GM10266 (cell line): Measurements from ENCODE around the gene HTRA3.

Experiments used
- DNase-seq: peaks from one replicate; pipeline ENCODE4 v3.0.0; 2012; ENCODE audit errors: extremely low spot score
- TF ChIP-seq, protein P1 (sequence below): IDR thresholded peaks from 2 replicates; pipeline ENCODE4 v1.5.1; 2012; ENCODE audit warnings: mild to moderate bottlenecking, low read depth; ENCODE audit not compliant: control insufficient read depth, insufficient read depth; ENCODE audit errors: missing control alignments

The HTRA3 gene

DNA sequence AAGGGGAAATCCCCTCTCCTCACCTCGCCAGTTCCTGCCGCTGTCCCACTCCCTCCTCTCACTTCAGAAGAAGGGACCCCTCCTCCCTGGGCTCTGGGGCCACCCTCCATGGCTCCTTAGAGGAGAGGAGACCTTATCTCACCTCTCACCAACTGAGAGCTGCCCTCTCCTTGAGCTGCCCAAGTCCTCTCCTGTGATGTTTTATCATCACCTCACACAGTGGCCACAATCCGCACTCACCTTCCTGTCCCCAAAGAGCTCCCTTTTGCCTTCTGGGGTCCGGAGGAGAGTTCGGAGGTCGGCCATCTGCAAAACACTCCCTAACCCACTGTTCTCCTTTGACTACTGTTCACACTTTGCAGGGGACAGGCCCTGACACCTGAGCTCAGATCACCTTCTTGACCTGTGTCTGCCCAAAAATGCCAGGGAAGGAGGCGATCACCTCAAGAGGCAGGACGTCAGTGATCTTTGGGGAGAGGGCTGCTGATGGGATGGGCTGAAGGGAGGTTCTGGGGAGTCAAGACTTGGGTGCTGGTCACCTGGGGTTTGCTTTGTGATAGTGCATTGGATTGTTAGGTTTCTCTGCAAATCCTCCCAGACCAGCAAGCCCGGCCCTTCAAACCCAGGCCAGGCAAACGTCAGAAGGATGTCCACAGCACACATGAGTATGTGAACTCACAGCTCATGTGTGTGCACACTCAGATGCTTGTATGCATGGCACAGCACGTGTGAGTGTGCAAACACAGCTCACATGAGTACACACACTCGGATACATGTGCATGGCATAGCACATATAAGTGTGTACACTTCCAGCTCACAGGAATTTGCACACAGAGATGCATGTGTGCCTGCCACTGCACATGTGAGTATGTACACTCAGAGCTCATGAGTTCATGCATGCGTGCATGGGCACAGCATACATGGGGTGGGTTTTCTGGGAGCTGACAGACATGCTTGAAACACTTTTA is 41.8 kb downstream of the HTRA3 start:
- DNase-seq = no peak
- TF ChIP-seq, protein P1, sequence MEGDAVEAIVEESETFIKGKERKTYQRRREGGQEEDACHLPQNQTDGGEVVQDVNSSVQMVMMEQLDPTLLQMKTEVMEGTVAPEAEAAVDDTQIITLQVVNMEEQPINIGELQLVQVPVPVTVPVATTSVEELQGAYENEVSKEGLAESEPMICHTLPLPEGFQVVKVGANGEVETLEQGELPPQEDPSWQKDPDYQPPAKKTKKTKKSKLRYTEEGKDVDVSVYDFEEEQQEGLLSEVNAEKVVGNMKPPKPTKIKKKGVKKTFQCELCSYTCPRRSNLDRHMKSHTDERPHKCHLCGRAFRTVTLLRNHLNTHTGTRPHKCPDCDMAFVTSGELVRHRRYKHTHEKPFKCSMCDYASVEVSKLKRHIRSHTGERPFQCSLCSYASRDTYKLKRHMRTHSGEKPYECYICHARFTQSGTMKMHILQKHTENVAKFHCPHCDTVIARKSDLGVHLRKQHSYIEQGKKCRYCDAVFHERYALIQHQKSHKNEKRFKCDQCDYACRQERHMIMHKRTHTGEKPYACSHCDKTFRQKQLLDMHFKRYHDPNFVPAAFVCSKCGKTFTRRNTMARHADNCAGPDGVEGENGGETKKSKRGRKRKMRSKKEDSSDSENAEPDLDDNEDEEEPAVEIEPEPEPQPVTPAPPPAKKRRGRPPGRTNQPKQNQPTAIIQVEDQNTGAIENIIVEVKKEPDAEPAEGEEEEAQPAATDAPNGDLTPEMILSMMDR = no peak

DNA sequence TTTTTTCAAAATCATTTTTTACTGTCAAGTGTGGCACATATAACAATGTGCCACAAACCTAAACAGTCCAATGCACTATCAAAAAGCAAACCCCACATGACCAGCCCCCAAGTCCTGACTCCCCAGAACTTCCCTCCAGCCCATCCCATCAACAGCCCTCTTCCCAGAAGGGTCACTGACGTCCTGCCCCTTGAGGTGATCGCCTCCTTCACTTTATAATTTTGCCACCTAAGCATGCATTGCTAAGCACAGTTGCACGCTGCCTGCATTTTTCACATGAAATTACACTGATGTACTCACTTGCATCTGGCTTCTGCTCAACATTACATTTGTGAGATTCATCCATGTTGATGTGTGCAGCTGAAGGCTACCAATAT is 42.5 kb downstream of the HTRA3 start:
- TF ChIP-seq, protein P1 = no peak

DNA sequence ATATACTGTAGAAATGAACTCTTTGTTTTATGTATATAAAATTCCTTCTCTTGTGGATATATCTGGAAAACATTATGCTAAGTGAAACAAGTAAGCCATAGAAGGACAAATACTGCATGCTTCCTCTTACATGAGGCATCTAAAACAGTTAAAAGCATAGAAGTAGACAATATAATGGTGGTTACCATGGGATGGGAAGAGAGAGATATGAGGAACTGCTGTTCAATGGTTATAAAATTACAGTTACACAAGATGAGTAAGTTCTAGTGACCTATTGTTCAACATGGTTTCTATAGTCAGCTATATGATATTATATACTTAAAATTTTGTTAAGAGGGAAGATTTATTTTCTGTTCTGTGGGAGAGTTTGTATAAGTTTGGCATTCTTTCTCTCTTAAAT is 43.4 kb downstream of the HTRA3 start:
- TF ChIP-seq, protein P1 = no peak
- DNase-seq = no peak

More for the DNA sequence above, 42.5 kb downstream of the HTRA3 start:
- DNase-seq = no peak

DNA sequence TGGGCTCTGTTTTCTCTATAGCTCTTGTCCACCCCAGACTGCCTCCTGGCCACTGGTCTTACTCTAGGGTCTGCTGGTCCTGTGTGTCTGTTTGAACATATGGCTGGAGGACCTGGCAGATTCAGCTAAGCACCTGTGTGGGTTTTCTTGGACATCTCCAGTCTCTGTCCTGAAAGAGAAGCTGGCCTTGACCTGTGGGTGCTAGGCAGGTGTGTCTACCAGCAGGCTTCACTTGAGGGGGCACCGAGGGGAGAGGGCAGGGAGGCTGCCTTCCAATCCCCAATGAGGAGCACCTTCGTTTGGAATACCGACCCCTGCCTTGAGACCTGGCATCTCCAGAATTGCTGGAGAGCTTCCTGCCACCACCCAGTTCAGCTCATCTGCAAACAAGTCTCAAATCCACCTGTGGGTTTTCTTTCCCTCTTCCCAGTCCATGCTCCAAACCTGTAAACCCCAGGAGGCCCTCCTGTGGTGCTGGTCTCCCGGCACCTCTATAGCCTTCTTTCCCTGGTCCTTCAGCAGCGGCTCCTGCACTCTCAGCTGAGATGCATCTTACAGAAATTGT is 45.2 kb downstream of the HTRA3 start:
- DNase-seq = no peak
- TF ChIP-seq, protein P1 = no peak

DNA sequence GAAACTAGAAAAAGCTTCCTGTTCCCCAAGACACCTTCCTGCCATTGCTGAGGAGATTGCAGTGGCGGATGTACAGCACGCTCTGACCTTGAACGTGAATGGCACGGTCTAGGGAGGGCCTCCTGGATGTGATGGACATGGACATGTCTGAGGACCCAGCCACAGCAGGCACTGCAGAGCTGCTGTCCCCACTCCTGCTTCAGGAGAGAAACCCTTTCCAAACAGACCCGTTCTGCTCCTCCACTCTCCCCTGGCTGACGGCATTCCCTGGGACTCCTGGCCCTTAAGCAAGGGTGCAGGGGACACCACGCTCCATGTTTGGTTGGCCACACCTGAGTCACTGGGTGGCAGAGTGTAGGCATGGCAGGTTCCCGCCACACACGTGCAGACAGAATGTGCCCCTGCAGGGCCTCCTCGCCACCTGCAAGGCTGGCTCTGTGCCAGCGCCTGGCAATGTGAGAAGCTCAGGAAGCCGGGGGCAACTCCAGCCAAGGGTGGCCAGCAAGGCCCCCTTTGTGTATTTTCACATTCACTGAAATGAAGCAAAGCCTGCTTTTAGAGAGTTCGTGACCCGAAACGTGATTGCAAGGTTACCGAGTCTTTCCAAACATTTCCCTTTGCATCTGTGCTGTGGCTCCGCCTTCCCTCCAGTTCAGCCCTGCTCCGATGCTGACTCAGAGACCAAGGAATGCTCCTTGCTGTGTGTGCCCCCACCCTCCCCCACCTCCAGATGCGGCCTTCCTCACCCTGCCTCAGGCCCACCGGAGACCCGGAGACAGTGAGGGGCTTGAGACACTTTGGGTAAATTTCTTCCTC is 46.1 kb downstream of the HTRA3 start:
- DNase-seq = no peak
- TF ChIP-seq, protein P1 = no peak

DNA sequence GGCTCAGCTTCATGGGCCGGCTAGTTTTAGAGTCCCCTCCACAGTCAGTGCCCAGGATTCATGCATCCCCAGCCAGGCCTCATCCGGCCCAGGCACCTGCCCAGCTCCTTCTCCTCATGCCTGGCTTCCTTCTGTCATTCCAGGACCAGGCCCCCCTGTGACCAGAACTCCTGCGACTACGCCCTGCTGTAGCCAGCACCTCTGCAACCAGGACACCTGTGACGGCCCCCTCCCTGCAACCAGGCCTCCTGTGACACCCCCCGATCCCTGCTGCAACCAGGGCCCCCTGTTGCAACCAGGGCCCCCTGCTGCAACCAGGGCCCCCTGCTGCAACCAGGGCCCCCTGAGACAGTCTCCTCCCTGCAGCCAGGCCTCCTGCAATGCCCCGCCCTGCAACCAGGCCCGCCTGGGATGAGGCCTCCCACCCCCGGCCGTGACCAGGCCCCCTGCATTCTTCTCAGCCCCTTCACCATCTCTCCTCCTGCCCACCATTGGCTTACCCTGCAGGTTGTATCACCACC is 46.8 kb downstream of the HTRA3 start:
- no peak for DNase-seq
- TF ChIP-seq, protein P1 = no peak
